Measurements from ENCODE around the gene CFAP299. TPM values are rescaled to one million over a fixed set of nuclear protein-coding genes. Genes with fewer than 3 reads are reported as not detected.

CFAP299 gene
- total and polyA plus RNA-seq, 2 donors (not counting 1 experiment from before 2014, with no cell fraction given): not detected

DNA sequence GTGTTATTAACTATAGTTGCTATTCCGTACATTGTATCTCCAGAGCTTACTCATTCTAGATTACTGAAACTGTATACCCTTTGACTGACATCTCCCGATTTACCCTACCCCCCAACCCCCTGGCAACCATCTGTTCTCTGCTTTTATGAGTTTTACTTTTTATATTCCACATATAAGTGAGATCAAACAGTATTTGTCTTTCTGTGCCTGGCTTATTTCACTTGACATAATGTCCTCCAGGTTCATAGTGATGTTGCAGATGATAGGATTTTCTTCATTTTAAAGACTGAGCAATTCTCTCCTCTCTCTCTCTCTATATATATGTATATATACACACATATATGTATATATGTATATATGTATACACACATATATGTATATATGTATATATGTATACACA is 54.6 kb downstream of the CFAP299 start:
- Histone ChIP-seq H3K27ac (ENCODE audit: low read length in 2 of 2) (no peak overlapping the region), H3K9ac (ENCODE audit: low read length) (no peak overlapping the region), H3K27me3 (replicated peaks in 1 of 4; ENCODE audit: control extremely low read depth in 1 of 4, control insufficient read depth in 3 of 4, insufficient read depth in 4 of 4, low read length in 3 of 4) (no peaks in the 10 kb centered on the region), H4K20me1 (ENCODE audit: control insufficient read depth, insufficient read depth, low read length, poor library complexity, severe bottlenecking) (no peaks in the 10 kb centered on the region), H3K4me2 (replicated peaks; ENCODE audit: low read depth, low read length, poor library complexity, severe bottlenecking) (no peak overlapping the region), H3K4me1 (ENCODE audit: control insufficient read depth in 2 of 2, insufficient read depth in 2 of 2, low read length in 2 of 2) (no peaks in the 10 kb centered on the region), H3K4me3 (ENCODE audit: control extremely low read depth in 1 of 5, extremely low read depth in 1 of 5, insufficient read depth in 1 of 5, low read depth in 2 of 5, low read length in 4 of 5) (no peak overlapping the region), H2AFZ (ENCODE audit: insufficient read depth, low read depth, low read length, poor library complexity, severe bottlenecking) (no peak overlapping the region), H3K36me3 (replicated peaks in 1 of 2; ENCODE audit: control extremely low read depth in 1 of 2, control insufficient read depth in 1 of 2, extremely low read depth in 1 of 2, insufficient read depth in 2 of 2, low read length in 1 of 2) (no peaks in the 10 kb centered on the region), H3K79me2 (ENCODE audit: control insufficient read depth, insufficient read depth, low read length) (no peaks in the 10 kb centered on the region), H3K9me3 (ENCODE audit: control extremely low read depth in 1 of 3, control insufficient read depth in 2 of 3, insufficient read depth in 1 of 3, low read length in 2 of 3) (peaks cover 0 to 20% (median 3%) of the 10 kb centered on the region in 3 donors)
- no peak for TF ChIP-seq EZH2 (IDR thresholded peaks at IDR 0.05; ENCODE audit: borderline replicate concordance, insufficient read depth, low read depth, low read length, poor library complexity, severe bottlenecking)
- TF ChIP-seq, protein P1, sequence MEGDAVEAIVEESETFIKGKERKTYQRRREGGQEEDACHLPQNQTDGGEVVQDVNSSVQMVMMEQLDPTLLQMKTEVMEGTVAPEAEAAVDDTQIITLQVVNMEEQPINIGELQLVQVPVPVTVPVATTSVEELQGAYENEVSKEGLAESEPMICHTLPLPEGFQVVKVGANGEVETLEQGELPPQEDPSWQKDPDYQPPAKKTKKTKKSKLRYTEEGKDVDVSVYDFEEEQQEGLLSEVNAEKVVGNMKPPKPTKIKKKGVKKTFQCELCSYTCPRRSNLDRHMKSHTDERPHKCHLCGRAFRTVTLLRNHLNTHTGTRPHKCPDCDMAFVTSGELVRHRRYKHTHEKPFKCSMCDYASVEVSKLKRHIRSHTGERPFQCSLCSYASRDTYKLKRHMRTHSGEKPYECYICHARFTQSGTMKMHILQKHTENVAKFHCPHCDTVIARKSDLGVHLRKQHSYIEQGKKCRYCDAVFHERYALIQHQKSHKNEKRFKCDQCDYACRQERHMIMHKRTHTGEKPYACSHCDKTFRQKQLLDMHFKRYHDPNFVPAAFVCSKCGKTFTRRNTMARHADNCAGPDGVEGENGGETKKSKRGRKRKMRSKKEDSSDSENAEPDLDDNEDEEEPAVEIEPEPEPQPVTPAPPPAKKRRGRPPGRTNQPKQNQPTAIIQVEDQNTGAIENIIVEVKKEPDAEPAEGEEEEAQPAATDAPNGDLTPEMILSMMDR (IDR thresholded peaks at IDR 0.05): no peak
- ATAC-seq (ENCODE audit: low read depth) (no peak), DNase-seq (no peak)
- intact Hi-C loops (cut with micrococcal nuclease): no loop called here
- H3K27ac Mint-ChIP-seq: no peak overlapping the region
- peaks cover 2% of the 10 kb centered on the region for H3K4me1 Mint-ChIP-seq
- H3K9me3 Mint-ChIP-seq (ENCODE audit: insufficient read depth): no peaks in the 10 kb centered on the region
- H3K27me3 Mint-ChIP-seq: no peaks in the 10 kb centered on the region
- POLR2A ChIA-PET: no interaction called here
- WGBS (ENCODE audit: insufficient coverage): no CpG with 5 or more reads among the region's 2 CpGs
- no peak overlapping the region for H3K4me3 Mint-ChIP-seq
- CTCF ChIA-PET: no interaction called here

DNA sequence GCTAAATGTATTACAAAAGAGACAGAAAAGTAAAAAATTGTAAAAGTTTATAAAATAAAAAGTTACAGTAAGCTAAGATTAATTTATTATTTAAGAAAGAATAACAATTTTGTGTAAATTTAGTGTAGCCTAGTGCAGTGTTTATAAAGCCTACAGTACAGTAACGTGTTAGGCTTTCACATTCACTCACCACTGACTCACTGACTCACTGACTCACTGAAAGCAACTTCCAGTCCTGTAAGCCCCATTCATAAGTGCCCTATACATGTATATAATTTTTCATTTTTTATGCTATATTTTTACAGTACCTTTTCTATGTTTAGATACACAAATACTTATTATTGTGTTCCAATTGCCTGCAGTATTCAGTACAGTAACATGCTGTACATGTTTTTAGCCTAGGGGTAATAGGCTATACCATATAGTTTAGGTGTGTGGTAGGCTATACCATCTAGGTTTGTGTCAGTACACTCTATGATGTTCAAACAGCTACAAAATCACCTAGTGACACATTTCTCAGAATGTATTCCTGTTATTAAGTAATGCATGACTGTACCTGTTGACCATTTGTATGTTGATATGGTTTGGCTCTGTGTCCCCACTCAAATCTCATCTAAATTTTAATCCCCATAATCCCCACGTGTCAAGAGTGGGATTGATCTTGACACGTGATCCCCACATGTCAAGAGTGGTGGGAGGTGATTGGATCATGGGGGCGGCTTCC is 57.9 kb downstream of the CFAP299 start:
- Histone ChIP-seq H3K4me3 (ENCODE audit: control extremely low read depth in 1 of 5, extremely low read depth in 1 of 5, insufficient read depth in 1 of 5, low read depth in 2 of 5, low read length in 4 of 5) (no peak overlapping the region), H2AFZ (ENCODE audit: insufficient read depth, low read depth, low read length, poor library complexity, severe bottlenecking) (no peak overlapping the region), H3K9ac (ENCODE audit: low read length) (no peak overlapping the region), H3K4me2 (replicated peaks; ENCODE audit: low read depth, low read length, poor library complexity, severe bottlenecking) (no peak overlapping the region), H3K9me3 (ENCODE audit: control extremely low read depth in 1 of 3, control insufficient read depth in 2 of 3, insufficient read depth in 1 of 3, low read length in 2 of 3) (peaks cover 0 to 3% (median 0%) of the 10 kb centered on the region in 3 donors), H3K27ac (ENCODE audit: low read length in 2 of 2) (no peak overlapping the region), H4K20me1 (ENCODE audit: control insufficient read depth, insufficient read depth, low read length, poor library complexity, severe bottlenecking) (no peaks in the 10 kb centered on the region), H3K27me3 (replicated peaks in 1 of 4; ENCODE audit: control extremely low read depth in 1 of 4, control insufficient read depth in 3 of 4, insufficient read depth in 4 of 4, low read length in 3 of 4) (no peaks in the 10 kb centered on the region), H3K36me3 (replicated peaks in 1 of 2; ENCODE audit: control extremely low read depth in 1 of 2, control insufficient read depth in 1 of 2, extremely low read depth in 1 of 2, insufficient read depth in 2 of 2, low read length in 1 of 2) (no peaks in the 10 kb centered on the region), H3K79me2 (ENCODE audit: control insufficient read depth, insufficient read depth, low read length) (no peaks in the 10 kb centered on the region), H3K4me1 (ENCODE audit: control insufficient read depth in 2 of 2, insufficient read depth in 2 of 2, low read length in 2 of 2) (no peaks in the 10 kb centered on the region)
- DNase-seq: no peak
- Mint-ChIP-seq H3K27ac (no peak overlapping the region), H3K4me3 (no peak overlapping the region), H3K9me3 (ENCODE audit: insufficient read depth) (no peaks in the 10 kb centered on the region), H3K4me1 (peaks cover 2% of the 10 kb centered on the region), H3K27me3 (no peaks in the 10 kb centered on the region)
- ATAC-seq (ENCODE audit: low read depth): no peak
- POLR2A ChIA-PET: no interaction called here
- intact Hi-C loops (cut with micrococcal nuclease): no loop called here
- no CpG with 5 or more reads among the region's 4 CpGs for WGBS (ENCODE audit: insufficient coverage)
- no peak for TF ChIP-seq EZH2 (IDR thresholded peaks at IDR 0.05; ENCODE audit: borderline replicate concordance, insufficient read depth, low read depth, low read length, poor library complexity, severe bottlenecking)
- TF ChIP-seq, protein P1 (IDR thresholded peaks at IDR 0.05): no peak
- CTCF ChIA-PET: no interaction called here
